ENCODE data around the gene GDAP1L1.

The GDAP1L1 gene

DNA sequence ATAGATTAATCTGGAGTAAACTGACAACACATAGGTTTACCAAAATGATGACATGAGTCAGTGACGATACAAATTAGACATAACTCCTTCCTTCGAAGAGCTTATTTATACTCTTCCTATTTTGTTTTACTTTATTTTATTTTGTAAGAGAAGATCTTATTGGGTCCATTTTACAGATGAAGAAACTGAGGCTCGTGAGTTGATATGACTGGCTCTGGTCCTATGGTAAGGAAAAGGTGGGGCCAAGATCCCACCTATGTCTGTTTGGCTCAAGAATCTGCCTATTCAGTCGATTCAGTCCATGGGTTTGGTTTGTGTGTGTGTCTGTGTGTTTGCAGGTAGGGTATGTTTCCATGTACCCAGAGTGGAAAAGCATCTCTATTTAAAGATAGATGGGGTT lies 81.3 kb downstream of the GDAP1L1 start:
- H3K27ac ChIP-seq, result no peak overlapping the region
- TF ChIP-seq ZFX (IDR thresholded peaks at IDR 0.05) (no peak), CTCF (conservative IDR thresholded peaks at IDR 0.05) (no peak)
